GM21526 (cell line): Measurements from ENCODE around the gene TMC2.
"Not testable (repeated sequence)": the region's sequence is repeated elsewhere in the genome, so short reads cannot be mapped to it uniquely, and the experiment has no call there.

Experiments used
- ATAC-seq: cut with Tn5 transposase; IDR thresholded peaks from one replicate; pipeline ENCODE4 v1.9.1; 2021; ENCODE audit warnings: moderate library complexity; ENCODE audit not compliant: unreplicated experiment, low FRiP score

The TMC2 gene, protein sequence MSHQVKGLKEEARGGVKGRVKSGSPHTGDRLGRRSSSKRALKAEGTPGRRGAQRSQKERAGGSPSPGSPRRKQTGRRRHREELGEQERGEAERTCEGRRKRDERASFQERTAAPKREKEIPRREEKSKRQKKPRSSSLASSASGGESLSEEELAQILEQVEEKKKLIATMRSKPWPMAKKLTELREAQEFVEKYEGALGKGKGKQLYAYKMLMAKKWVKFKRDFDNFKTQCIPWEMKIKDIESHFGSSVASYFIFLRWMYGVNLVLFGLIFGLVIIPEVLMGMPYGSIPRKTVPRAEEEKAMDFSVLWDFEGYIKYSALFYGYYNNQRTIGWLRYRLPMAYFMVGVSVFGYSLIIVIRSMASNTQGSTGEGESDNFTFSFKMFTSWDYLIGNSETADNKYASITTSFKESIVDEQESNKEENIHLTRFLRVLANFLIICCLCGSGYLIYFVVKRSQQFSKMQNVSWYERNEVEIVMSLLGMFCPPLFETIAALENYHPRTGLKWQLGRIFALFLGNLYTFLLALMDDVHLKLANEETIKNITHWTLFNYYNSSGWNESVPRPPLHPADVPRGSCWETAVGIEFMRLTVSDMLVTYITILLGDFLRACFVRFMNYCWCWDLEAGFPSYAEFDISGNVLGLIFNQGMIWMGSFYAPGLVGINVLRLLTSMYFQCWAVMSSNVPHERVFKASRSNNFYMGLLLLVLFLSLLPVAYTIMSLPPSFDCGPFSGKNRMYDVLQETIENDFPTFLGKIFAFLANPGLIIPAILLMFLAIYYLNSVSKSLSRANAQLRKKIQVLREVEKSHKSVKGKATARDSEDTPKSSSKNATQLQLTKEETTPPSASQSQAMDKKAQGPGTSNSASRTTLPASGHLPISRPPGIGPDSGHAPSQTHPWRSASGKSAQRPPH

DNA sequence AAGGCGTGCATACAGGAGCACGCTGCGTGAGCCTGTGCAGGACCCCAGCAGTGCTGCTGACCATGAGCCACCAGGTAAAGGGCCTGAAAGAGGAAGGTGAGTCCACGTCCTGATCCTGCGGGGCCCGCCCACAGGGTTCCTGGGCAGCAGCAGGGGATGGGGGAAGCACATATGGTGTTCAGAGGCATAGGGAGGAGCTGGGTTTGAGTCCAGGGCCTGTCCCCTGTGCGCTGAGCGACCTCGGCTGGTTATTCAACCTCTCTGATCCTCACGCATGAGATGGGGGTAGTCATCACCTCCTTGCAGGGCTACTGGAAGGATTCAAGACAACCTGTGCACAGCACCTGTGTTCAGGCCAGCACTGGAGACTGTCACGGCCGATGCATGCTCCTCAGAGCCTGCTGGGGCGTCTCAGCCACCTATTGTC, at the start of gene TMC2:
TSS of gene TMC2 (plus strand) at position 14 of the 427 bp plus-strand sequence. CDS start at position 63, 49 bp downstream.
- no peak for ATAC-seq

DNA sequence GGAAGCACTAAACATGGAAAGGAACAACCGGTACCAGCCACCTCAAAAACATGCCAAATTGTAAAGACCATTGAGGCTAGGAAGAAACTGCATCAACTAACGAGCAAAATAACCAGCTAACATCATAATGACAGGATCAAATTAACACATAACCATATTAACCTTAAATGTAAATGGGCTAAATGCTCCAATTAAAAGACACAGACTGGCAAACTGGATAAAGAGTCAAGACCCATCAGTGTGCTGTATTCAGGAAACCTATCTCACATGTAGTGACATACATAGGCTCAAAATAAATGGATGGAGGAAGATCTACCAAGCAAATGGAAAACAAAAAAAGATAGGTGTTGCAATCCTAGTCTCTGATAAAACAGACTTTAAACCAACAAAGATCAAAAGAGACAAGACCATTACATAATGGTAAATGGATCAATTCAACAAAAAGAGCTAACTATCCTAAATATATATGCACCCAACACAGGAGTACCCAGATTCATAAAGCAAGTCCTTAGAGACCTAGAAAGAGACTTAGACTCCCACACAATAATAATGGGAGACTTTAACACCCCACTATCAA, 33.5 kb upstream of the TMC2 start:
- not testable (repeated sequence) for ATAC-seq

DNA sequence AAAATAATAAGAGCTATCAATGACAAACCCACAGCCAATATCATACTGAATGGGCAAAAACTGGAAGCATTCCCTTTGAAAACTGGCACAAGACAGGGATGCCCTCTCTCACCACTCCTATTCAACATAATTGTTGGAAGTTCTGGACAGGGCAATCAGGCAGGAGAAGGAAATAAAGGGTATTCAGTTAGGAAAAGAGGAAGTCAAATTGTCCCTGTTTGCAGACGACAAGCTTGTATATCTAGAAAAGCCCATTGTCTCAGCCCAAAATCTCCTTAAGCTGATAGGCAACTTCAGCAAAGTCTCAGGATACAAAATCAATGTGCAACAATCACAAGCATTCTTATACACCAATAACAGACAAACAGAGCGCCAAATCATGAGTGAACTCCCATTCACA, 31.6 kb upstream of the TMC2 start:
- not testable (repeated sequence) for ATAC-seq

DNA sequence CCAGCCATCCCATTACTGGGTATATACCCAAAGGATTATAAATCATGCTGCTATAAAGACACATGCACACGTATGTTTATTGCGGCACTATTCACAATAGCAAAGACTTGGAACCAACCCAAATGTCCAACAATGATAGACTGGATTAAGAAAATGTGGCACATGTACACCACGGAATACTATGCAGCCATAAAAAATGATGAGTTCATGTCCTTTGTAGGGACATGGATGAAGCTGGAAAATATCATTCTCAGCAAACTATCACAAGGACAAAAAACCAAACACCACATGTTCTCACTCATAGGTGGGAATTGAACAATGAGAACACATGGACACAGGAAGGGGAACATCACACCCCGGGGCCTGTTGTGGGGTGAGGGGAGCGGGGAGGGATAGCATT, 29.9 kb upstream of the TMC2 start:
- not testable (repeated sequence) for ATAC-seq

DNA sequence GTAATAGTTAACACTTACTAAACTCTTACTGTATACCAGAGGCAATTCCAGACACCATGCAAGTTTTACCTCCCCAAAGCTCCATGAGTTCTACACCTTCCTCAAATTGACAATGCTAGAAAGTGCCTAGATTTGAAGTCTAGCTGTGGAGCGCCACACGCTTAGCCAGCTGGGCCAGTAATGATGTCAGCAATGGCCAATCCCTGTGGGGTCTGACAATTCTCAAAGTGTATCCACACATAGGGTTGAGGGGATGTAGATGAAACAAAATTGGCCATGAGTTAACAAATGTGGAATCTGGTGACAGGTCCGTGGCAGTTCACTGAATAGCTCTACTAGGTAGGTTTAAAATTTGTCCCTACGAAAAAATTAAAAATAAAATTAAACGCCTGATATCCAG, 28.9 kb upstream of the TMC2 start:
- no peak for ATAC-seq

DNA sequence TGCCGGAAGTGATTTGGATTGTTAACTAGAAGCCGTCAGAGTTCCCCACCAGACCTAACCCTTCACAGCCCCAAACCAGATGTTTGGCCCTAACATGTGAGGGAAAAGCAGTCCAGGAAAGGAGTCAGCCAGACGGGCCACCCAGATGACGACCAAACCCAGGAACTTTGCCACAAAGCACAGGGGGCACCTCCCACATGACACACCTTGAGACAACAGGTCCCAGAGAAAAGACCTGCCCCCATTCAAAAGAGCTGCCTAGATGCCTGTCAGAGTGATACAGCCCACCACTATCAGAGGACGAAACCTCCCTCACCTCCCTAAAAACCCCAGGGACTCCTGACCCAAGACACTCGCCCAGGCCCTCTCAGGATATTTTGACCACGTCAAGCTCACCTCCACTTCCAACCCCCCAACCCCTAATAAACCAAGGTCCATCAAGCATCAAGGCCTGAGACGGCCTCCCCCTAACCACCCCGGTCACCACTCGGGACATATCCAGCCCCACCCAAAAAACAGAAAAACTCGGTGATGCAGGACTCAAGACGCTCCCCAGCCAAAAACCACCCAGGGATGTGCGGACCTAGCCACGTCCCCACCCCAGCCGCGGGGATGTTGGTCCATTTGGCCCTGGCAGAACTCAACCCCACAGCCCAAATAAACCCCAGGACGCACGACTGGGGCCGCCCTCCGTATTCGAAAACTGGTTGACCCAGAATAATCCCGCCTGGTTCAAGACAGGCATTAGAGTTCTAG, 28.3 kb upstream of the TMC2 start:
- no peak for ATAC-seq

DNA sequence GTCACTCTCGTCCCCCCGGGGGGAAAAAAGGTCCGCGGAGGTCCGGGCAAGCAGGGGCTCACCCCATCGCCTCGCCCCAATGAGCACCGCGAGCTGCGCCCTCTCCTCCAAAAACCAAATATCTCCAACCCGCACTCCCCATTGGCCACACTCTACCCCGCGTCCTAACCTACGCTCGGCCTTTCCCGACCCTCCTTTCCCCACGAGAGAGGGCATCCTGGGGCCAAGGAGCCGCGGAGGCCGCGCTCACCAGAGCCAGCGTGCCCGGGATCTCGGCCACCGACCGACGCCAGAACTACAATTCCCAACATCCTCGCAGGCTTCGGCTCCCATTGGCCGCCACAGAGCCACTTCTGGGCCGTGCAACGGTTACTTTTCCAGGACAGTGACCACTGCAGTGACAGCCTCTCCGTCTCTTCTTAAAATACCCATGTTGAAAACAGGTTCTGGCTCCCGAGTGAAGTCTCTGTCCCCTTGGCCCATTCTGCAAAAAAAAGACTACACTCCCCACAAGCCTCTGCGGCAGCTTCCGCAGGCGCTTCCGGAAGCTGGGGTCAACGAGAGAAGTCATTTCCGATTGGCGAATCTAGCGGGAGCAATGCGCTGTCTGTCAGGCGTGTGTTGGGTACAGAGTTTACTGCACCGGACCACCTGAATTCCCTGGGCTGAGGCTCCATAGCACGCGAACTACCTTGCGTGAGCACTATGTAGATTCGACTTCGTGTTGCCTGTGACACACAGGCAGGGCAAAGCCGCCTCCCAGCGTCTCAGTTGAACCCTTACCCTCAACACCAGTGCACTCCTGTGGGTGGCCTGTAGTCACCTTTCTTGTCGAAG, 27.5 kb upstream of the TMC2 start, which contains the start of gene ZNF343:
TSS of gene ZNF343 (minus strand) at position 285 of the 837 bp plus-strand sequence. CDS start 15,020 bp downstream, outside the sequence.
- peak; percentile 94 for ATAC-seq

DNA sequence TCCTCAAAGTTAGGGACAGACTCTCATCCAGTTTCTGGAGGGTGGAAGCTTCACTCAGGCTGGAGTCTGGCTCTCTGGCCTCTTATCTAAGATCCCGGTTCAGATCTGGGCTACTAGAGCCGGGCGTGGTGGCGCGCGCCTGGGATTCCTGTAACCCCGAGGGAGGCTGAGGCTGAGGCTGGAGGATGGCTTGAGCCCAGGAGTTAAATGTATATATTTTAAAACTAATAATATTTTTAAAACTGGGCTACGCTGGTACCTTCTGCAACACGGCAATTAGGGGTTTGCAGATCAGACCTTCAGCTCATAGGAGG, 26.9 kb upstream of the TMC2 start:
- no peak for ATAC-seq

DNA sequence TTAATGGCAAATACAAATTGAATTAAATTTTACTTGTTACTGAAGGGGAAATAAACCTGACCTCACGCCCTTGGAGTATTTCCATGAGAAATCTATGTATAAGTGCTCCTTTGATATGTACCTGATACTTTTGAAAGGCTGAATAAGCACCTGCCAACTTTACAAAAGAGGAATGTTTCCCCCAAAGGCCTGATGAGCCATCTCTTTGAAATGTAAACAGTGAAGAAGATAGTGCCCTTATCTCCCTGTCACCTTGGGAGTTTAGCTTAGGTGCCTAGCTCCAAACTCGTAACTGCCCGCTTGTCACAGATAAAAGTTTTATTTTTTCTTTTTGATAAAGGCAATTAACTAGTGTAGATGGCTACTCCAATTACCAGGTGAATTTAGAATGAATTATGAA, 26.6 kb upstream of the TMC2 start:
- no peak for ATAC-seq

DNA sequence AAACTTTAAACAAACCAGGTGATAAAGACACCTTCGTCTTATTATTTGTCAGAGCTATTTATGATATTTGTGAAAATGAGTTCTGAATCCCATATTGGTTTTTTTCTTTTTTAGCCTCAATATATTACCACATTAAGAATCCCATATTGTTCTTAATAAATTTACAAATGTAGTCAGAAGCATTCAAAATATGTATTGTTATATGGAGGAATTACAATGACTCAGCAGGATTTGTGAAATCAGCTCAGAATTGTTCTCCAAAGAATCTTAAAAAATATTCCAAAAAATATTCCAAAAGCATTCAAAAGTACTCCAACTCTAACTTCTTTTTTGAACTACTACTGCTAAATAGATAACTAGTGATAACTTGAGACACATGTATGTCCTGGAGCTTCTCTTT, 21.2 kb upstream of the TMC2 start:
- no peak for ATAC-seq

DNA sequence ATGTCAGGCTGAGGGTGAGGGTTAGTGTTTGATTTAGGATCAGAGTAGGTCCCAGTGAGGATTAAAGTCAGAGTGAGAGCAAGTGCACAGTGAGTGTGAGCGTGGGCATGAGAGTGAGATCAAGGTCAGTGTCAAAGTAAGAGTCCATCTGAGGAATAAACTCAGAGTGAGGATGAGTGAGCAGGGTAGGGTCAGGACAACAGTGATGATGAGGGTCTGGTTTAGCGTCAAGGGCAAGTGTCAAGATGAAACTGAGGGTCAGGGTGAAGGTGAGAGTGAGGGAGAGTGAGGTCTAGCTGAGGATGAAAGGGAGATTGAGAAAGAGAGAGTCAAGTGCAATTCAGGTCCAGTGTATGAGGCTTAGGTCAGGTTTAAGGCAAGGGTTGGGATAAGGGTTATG, 20.0 kb upstream of the TMC2 start:
- no peak for ATAC-seq

DNA sequence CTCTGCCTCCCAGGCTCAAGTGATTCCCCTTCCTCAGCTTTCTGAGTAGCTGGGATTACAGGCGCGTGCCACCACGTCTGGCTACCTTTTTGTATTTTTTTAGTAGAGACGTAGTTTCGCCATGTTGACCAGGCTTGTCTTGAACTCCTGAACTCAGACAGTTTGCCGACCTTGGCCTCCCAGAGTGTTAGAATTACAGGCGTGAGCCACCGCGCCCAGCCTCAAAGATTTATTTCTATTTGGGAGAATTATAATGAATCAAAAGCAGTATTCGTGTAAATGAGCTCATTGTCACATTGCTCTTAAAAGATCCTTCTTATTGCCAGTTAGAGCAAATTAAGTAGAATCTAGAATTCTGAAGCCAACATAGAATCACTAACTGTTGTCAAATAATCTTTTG, 18.3 kb upstream of the TMC2 start:
- ATAC-seq = no peak

DNA sequence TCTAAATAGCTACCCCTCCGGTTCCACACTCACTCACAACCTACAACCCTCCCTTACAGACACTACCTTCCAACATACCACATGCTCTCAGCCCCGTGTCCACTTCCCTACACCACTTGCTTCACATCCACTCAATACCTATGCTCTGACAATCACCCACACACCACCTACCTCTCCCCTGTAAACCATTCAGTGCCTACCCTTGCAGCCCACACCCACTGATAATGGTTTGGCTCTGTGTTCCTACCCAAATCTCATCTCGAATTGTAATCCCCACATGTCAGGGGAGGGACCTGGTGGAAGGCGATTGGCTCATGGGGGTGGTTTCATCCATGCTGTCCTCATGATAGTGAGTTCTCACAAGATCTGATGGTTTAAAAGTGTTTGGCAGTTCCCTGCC, 17.8 kb upstream of the TMC2 start:
- no peak for ATAC-seq

DNA sequence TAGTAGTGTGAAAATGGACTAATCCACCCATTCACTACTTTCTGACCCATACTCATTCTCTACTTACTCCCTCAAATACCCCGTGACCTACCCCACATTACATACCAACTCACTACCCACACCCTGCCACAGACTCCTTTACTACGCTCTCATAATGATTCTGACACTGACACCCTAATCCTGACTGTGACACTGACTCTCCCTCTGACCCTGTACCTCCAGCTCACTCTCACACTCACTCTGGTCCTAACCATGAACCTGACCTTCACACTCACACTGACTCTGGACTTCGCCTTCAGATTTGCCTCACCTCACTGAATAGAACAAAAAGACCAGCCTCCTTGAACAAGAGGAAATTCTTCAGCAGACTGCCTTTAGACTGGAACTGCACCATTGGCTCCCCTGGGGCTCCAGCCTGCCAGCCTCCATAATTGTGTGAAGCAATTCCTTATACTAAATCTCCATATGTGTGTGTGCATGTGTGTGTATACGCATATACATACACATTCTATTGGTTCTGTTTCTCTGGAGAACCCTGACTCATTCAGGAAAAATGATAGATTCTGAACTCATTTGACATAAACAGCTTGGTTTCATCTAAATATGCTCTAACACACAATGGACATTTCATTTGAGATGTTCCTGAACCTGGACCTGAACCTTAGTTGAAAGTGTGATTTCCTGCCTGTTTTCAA, 17.1 kb upstream of the TMC2 start:
- no peak for ATAC-seq

DNA sequence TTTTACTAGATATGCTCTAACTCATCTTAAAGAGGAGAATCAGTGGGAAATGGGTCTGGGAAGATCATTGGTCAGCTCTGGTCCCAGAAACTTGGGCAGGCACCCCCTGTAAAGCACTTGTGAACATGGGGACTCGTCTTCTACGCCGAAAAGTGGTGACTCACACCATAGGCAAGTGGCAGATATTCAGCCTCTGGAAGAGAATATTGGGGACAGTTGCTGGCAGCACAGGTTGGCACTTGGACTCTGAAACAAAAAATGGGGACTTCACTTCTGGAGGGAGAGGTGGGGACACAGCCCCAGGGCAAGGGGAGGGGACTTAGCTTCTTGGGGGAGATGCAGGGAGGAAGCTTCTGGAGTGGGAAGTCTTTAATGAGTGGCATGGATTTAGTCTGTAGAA, 15.8 kb upstream of the TMC2 start:
- ATAC-seq = no peak

DNA sequence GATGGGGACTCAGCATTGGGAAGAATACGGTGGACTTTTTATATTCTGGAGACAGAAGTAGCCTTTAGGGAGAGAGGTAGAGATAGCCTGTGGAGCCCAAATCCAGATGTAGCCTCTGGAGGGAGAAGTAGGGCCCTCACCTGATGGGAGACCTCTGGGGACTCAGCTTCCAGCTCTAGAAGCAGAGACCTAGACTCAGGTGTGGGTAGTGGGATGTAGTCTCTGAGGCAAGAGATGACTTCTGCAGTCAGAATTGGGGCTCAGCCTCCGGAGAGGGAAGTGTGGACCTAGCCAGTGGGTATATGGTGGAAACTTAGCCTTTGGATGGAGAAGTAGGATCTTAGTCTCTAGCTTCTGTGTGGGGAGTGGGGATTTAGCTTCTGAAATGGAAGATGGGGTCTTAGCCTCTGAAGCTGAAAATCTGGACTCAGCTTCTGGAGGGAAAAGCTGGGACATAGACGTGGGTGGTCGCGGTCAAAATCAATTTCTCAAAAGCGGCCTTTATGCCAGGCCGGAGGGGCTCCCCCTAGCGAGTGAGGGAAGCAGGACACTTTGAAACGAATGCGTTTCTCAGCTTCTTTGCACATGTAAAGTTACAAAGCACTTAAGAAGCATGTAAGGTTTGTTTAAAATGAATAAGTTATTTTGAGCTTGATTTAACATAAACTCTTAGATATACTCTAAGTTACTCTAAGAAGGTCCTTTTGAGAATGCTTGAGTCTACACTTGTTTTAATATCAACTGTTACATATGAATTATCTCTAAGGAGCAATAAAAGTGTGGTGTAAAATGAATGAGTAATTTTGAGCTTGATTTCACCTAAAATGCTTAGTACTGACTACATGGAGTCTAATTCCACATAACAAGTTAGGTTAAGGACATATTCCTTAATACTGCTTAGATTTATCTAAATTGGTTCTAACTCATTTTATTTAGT, 14.7 kb upstream of the TMC2 start:
- no peak for ATAC-seq

DNA sequence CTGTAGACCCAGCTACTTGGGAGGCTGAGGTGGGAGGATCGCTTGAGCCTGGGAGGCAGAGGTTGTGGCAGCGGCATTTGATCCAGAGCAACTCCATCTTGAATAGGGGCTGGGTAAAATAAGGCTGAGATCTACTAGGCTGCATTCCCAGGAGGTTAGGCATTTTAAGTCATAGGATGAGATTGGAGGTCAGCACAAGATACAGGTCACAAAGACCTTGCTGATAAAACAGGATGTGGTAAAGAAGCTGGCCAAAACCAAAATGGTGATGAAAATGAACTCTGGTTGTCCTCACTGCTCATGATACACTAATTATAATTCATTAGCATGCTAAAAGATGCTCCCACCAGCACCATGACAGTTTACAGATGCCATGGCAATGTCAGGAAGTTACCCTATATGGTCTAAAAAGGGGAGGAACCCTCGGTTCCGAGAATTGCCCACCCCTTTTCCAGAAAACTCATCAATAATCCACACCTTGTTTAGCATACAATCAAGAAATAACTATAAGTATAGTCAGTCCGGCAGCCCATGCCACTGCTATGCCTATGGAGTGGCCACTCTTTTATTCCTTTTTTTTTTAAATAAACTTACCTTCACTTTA, 13.4 kb upstream of the TMC2 start:
- ATAC-seq = not testable (repeated sequence)
